NCI-H1105 (cell line): ENCODE measurements around the gene LIFR.
A peak's percentile ranks its signal among the peaks of the same experiment; 100 is the strongest.
"Not testable (repeated sequence)": the region's sequence is repeated elsewhere in the genome, so short reads cannot be mapped to it uniquely, and the experiment has no call there.

ENCODE experiments used
- DNase-seq: peaks from one replicate; lab custom pipeline; 2025; lab: John Stamatoyannopoulos, UW

LIFR gene

GRCh38 chr5:38546691-38547146 lies 9.7 kb downstream of the LIFR start:
- no peak for DNase-seq

- DNase-seq, result no peak
Measured at GRCh38 chr5:38543886-38544285, 12.6 kb downstream of the LIFR start.

GRCh38 chr5:38543074-38543473 lies 13.4 kb downstream of the LIFR start:
- DNase-seq, result no peak

- peak; percentile 56 for DNase-seq
Measured at GRCh38 chr5:38541174-38541725, 15.2 kb downstream of the LIFR start.

- peak; percentile 96 for DNase-seq
Measured at GRCh38 chr5:38540314-38540713, 16.1 kb downstream of the LIFR start.

- no peak for DNase-seq
Measured at GRCh38 chr5:38538161-38538560, 18.3 kb downstream of the LIFR start.

- no peak for DNase-seq
Measured at GRCh38 chr5:38537505-38537904, 18.9 kb downstream of the LIFR start.

GRCh38 chr5:38536968-38537367 lies 19.5 kb downstream of the LIFR start:
- peak; percentile 33 for DNase-seq

GRCh38 chr5:38535845-38536244 lies 20.6 kb downstream of the LIFR start:
- no peak for DNase-seq

- peak; percentile 21 for DNase-seq
Measured at GRCh38 chr5:38535248-38535750, 21.1 kb downstream of the LIFR start.

- no peak for DNase-seq
Measured at GRCh38 chr5:38534156-38534453, 22.3 kb downstream of the LIFR start.

GRCh38 chr5:38533286-38534155 lies 22.9 kb downstream of the LIFR start:
- no peak for DNase-seq

GRCh38 chr5:38532165-38532669 lies 24.2 kb downstream of the LIFR start:
- peak; percentile 94 for DNase-seq

GRCh38 chr5:38531518-38531917 lies 24.9 kb downstream of the LIFR start:
- no peak for DNase-seq

GRCh38 chr5:38529955-38530646 lies 26.3 kb downstream of the LIFR start:
- no peak for DNase-seq

GRCh38 chr5:38528162-38528703 lies 28.2 kb downstream of the LIFR start:
- DNase-seq, result no peak

- DNase-seq, result no peak
Measured at GRCh38 chr5:38527475-38527874, 29.0 kb downstream of the LIFR start.

GRCh38 chr5:38524022-38524421 lies 32.4 kb downstream of the LIFR start:
- DNase-seq, result no peak

GRCh38 chr5:38519476-38519875 lies 37.0 kb downstream of the LIFR start:
- DNase-seq, result no peak

- no peak for DNase-seq
Measured at GRCh38 chr5:38518341-38518740, 38.1 kb downstream of the LIFR start.

- DNase-seq, result not testable (repeated sequence)
Measured at GRCh38 chr5:38516649-38517048, 39.8 kb downstream of the LIFR start.

GRCh38 chr5:38515646-38516045 lies 40.8 kb downstream of the LIFR start:
- DNase-seq, result no peak
